Activated T-cell treated with anti-CD3 and anti-CD28 coated beads, Interleukin-2, amount 50 U/mL, for 72 hours (primary cell): ENCODE data around the gene ADGRV1. TPM values are rescaled to one million over a fixed set of nuclear protein-coding genes. Genes with fewer than 3 reads are reported as not detected.

Experiments used
- ATAC-seq, 2 donors: fragments of 150-1000 bp; cut with Tn5 transposase; replicated peaks in 1 of 2; 2 replicates each; pipeline ENCODE4 v1.10.0; 2021; ENCODE audit warnings: moderate library complexity in 2 of 2, mild to moderate bottlenecking in 1 of 2
- DNase-seq, 2 donors: peaks; one replicate each; pipeline ENCODE4 v3.0.0; 2021 to 2022; ENCODE audit warnings: mixed read lengths in 1 of 2
- H3K27ac Mint-ChIP-seq: one replicate; pipeline ENCODE4 v1.8.0; 2022; ENCODE audit warnings: mild to moderate bottlenecking, moderate library complexity, mixed read lengths
- H3K27me3 Mint-ChIP-seq: one replicate; pipeline ENCODE4 v1.8.0; 2022; ENCODE audit warnings: low read depth, mixed read lengths
- H3K36me3 Mint-ChIP-seq, 2 donors: one replicate each; pipeline ENCODE4 v1.8.0; 2022; ENCODE audit warnings: mixed read lengths in 2 of 2, mild to moderate bottlenecking in 1 of 2; ENCODE audit not compliant: insufficient read depth in 2 of 2
- H3K4me1 Mint-ChIP-seq: one replicate; pipeline ENCODE4 v1.8.0; 2022; ENCODE audit warnings: low read depth, mixed read lengths
- H3K4me3 Mint-ChIP-seq, 2 donors: one replicate each; pipeline ENCODE4 v1.8.0; 2022; ENCODE audit warnings: mild to moderate bottlenecking in 2 of 2, mixed read lengths in 2 of 2, moderate library complexity in 2 of 2
- H3K9me3 Mint-ChIP-seq, 2 donors: one replicate each; pipeline ENCODE4 v1.8.0; 2022; ENCODE audit warnings: mixed read lengths in 2 of 2
- total RNA-seq, 2 donors: library from RNA; stranded (reverse); gene quantifications; one replicate each; pipeline ENCODE4 v1.2.3, GENCODE V29; 2022

ADGRV1 gene
- total RNA-seq, 2 donors from 2014 or later, result 0.12 to 0.21 TPM

DNA sequence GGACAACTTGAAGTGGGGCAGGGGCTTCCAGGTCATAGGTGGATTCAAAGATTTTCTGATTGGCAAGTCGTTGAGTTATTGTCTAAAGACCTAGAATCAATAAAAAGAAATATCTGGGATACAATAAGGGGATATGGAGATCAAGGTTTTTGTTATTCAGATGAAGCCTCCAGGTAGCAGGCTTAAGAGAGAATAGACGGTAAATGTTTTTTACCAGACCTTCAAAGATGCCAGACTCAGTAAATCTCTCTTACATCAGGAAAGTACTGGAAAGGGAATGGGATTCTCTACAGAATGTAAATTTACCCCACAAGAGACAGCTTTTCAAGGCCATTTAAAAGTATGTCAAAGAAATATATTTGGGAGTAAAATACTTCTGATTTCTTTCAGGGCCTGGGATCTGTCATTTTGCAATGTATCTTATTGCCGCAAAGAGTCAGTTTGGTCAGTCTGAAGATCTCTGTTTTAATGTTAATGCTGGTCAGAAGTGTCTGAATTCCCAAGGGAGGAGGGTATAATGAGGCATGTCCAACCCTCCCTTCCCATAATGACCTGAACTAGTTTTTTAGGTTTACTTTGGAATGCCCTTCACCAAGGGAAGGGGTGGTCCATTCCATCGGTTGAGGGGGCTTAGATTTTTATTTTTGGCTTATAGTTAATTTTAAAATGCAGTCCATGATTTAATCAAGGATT, 15.6 kb upstream of the ADGRV1 start:
- DNase-seq (no peak), ATAC-seq (no peak)
- Mint-ChIP-seq H3K4me3 (no peak overlapping the region), H3K4me1 (no peaks in the 10 kb centered on the region), H3K9me3 (no peaks in the 10 kb centered on the region), H3K27ac (no peak overlapping the region), H3K27me3 (peaks cover 11% of the 10 kb centered on the region), H3K36me3 (no peaks in the 10 kb centered on the region)

DNA sequence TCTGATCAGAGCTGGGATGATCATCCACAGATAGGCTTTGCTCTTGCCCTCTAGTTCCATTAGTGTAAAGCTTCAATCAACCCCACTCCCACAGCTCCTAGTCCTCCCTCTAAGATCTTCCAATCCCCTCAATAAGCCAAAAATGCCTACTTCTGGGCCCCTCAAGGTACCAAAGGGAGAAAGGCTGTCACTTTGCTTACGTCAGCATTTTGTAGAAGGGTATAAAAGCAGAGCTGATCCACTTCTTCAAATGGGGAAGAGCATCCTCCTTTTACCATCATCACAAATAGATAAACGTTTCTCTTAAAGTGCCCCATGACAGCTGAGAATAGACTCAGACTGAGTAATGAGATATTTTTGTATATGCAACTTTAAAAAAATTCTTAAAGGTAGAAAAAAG, 13.1 kb upstream of the ADGRV1 start:
- Mint-ChIP-seq H3K4me1 (no peaks in the 10 kb centered on the region), H3K27me3 (peaks cover 7% of the 10 kb centered on the region), H3K4me3 (no peak overlapping the region), H3K36me3 (no peaks in the 10 kb centered on the region), H3K27ac (no peak overlapping the region), H3K9me3 (no peaks in the 10 kb centered on the region)
- DNase-seq (no peak), ATAC-seq (no peak)

DNA sequence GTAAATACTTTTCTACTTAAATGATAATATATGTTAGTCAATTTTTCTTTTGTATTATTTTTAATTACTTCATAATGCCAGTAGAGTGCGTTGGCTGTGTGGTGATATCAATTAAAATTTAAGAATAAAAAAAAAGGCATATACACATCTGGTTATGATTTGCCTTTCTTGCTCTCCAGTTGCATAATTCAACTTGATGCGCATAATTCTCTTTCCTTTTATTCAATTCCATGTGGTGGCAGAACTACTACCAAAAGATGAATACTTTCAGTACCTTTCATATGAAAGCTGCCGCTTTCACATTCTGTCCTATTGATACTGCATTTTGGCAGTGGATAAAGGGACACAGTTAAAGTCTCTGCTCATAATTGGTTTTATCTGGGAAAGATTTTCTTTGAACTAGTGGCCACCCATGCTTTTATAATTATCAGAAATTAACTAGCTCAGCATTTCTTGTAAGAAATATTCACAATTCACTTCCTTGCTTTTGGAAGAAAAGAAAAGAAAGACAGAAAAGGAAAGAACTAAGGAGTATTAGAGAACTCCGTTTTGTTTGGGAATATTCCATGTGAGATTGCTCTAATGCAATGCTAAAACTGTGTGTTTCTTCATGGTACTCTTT, 12.3 kb upstream of the ADGRV1 start:
- no peaks in the 10 kb centered on the region for H3K9me3 Mint-ChIP-seq
- no peak overlapping the region for H3K27ac Mint-ChIP-seq
- H3K27me3 Mint-ChIP-seq, result peaks cover 6% of the 10 kb centered on the region
- H3K4me3 Mint-ChIP-seq, result no peak overlapping the region
- no peak for ATAC-seq
- no peaks in the 10 kb centered on the region for H3K36me3 Mint-ChIP-seq
- DNase-seq, result no peak
- no peaks in the 10 kb centered on the region for H3K4me1 Mint-ChIP-seq

DNA sequence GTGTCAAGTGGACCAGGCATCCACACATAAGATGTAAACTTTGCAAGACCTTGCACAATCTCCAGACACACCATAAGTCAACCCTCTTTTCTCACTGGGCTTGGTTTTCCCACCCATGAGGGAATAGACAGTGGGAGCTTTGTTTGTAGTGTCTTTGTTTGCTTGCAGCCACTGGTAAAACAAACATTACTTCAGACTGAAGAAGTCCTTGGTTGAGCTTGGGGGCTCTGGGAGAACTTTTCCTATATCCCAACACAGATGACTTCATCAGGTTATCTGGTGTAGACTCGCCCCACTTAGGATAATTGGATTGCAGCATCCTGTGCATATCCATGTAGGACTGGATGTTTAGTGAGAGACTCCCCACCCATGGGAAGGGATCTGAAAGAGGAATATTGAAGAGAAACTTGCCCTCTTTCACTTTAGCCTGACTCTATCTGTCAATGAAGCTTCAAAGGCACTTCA, 11.5 kb upstream of the ADGRV1 start:
- Mint-ChIP-seq H3K4me3 (no peak overlapping the region), H3K36me3 (no peaks in the 10 kb centered on the region), H3K4me1 (no peaks in the 10 kb centered on the region), H3K27me3 (peaks cover 6% of the 10 kb centered on the region), H3K9me3 (no peaks in the 10 kb centered on the region), H3K27ac (no peak overlapping the region)
- DNase-seq, result no peak
- ATAC-seq, result no peak

DNA sequence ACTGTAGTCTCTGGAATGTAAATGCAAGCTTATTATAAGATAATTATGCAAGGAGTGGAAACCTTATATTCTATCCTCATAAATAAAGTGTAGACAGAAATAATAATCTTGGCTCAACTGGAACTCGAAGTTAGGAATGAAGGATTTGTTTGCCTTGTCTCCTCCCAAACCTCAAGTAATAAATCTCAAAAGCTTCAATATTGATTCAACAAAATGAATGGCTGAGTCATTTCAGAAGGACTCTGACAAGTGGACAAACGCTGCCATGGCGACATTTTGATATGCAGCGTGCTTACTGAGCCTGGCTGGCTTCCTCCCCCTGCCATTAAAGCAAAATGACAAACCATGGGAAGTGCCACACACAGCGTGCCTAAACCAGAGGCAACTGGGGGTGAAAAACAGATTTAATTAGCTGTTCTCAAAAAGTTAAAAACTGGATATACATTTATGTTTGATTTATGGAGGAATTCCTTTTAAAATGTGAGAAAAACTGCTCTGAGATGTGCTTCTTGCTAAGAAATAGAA, 10.5 kb upstream of the ADGRV1 start:
- H3K27ac Mint-ChIP-seq, result no peak overlapping the region
- no peaks in the 10 kb centered on the region for H3K4me1 Mint-ChIP-seq
- DNase-seq (no peak), ATAC-seq (no peak)
- no peaks in the 10 kb centered on the region for H3K36me3 Mint-ChIP-seq
- no peak overlapping the region for H3K4me3 Mint-ChIP-seq
- no peaks in the 10 kb centered on the region for H3K9me3 Mint-ChIP-seq
- H3K27me3 Mint-ChIP-seq, result peaks cover 16% of the 10 kb centered on the region

DNA sequence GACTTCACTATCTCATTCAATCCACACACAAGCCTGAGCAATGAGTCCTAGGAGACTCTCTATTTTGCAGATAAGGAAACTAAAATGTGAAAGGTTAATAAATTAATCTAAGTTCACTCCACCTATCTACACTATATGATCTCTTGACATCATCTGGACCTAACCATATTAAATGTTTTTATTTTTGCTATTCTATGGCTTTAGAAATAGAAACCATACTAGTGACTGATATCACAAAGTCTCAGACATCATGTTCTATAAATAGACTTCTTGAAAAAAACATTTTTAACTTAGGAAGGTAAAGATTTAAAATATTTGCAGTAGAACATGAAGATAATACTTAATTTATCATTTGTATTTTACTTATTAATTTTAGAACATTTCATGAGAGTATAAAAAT, 9.4 kb upstream of the ADGRV1 start:
- ATAC-seq (no peak), DNase-seq (no peak)
- H3K9me3 Mint-ChIP-seq, result no peaks in the 10 kb centered on the region
- H3K4me1 Mint-ChIP-seq, result no peaks in the 10 kb centered on the region
- no peak overlapping the region for H3K27ac Mint-ChIP-seq
- no peak overlapping the region for H3K4me3 Mint-ChIP-seq
- H3K27me3 Mint-ChIP-seq, result peaks cover 23% of the 10 kb centered on the region
- no peaks in the 10 kb centered on the region for H3K36me3 Mint-ChIP-seq

DNA sequence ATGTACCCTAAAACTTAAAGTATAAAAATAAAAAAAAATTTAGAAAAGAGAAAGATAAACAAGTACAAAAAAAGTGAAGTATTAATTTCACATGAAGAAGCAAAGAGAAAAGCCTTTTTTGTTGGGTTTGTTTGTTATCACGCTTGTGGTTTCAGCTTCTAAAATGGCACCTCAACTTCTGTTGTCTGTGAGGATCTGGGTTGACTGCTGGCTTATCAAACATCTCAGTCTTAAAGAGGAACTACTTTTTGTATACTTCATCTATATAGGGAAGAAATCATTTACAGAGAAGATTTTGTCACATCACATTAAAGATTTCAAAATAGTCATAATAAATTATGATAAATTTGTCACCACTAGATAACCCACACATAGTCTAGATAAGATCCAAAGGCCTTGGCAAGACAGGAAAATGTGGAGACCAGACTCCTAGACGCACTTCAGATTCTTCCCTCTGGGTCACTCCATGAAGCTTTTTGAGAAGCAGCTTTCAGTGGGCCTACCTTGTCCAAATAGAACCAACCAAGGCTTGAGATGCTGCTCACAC, 8.8 kb upstream of the ADGRV1 start:
- Mint-ChIP-seq H3K36me3 (no peaks in the 10 kb centered on the region), H3K9me3 (no peaks in the 10 kb centered on the region), H3K27me3 (peaks cover 27% of the 10 kb centered on the region), H3K4me3 (no peak overlapping the region), H3K4me1 (no peaks in the 10 kb centered on the region), H3K27ac (no peak overlapping the region)
- ATAC-seq (no peak), DNase-seq (no peak)

DNA sequence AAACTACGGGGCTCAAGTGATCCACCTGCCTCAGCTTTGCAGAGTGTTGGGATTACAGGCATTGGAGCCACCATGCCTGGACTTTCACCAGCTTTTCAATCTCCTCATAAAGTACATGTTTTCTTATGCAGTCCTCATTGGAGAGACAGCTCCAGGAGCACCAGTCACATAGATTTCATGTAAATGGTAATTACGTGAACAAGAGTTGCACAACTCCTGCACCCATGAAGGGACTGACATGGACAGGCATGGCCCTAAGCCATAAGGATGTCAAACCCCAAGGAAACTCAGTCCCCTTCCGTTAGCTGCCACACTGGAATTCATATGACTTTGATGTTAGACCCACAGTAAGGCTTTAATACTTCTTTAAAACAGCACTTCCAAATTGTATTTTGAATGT, 7.6 kb upstream of the ADGRV1 start:
- Mint-ChIP-seq H3K4me3 (no peak overlapping the region), H3K27me3 (peaks cover 32% of the 10 kb centered on the region), H3K4me1 (no peaks in the 10 kb centered on the region), H3K27ac (no peak overlapping the region), H3K36me3 (no peaks in the 10 kb centered on the region), H3K9me3 (no peaks in the 10 kb centered on the region)
- DNase-seq (no peak), ATAC-seq (no peak)

DNA sequence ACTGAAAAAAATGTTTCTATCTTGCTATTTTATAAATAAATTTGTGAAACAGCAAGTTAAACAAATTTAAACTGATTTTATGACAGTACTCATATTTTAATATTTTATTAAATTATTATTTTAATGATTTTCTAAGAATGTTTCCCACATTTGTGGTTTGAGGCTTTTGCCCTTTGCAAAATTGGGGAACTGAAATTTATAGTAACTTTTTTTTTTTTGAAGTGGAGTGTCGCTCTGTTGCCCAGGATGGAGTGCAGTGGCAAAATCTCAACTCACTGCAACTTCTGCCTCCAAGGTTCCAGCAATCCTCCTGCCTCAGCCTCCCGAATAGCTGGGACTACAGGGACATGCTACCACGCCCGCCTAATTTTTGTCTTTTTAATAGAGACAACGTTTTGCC, 7.2 kb upstream of the ADGRV1 start:
- peaks cover 37% of the 10 kb centered on the region for H3K27me3 Mint-ChIP-seq
- no peaks in the 10 kb centered on the region for H3K36me3 Mint-ChIP-seq
- no peak overlapping the region for H3K27ac Mint-ChIP-seq
- no peaks in the 10 kb centered on the region for H3K4me1 Mint-ChIP-seq
- H3K9me3 Mint-ChIP-seq, result no peaks in the 10 kb centered on the region
- H3K4me3 Mint-ChIP-seq, result no peak overlapping the region
- DNase-seq (no peak), ATAC-seq (no peak)

DNA sequence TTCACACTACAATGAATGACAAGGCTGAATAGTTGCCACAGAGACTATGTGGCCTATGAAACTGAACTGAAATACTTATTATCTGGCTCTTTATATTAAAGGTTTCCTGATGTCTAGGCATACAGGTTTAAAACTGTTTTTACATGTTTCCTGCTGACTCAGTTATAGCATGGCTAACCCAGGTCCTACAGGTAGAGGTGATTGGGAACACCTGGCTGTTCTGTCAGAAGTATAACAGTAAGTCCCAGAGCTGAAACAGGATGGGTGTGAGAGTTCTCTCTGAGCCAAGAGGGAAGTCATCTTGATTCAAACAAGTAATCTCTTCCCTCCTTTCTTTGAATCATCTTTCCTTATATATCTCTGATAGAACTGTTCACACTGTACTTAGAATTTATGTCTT, 4.9 kb upstream of the ADGRV1 start:
- Mint-ChIP-seq H3K36me3 (no peaks in the 10 kb centered on the region), H3K4me1 (peaks cover 11% of the 10 kb centered on the region), H3K4me3 (no peak overlapping the region), H3K9me3 (no peaks in the 10 kb centered on the region), H3K27me3 (peaks cover 60% of the 10 kb centered on the region), H3K27ac (no peak overlapping the region)
- ATAC-seq, result no peak
- no peak for DNase-seq

DNA sequence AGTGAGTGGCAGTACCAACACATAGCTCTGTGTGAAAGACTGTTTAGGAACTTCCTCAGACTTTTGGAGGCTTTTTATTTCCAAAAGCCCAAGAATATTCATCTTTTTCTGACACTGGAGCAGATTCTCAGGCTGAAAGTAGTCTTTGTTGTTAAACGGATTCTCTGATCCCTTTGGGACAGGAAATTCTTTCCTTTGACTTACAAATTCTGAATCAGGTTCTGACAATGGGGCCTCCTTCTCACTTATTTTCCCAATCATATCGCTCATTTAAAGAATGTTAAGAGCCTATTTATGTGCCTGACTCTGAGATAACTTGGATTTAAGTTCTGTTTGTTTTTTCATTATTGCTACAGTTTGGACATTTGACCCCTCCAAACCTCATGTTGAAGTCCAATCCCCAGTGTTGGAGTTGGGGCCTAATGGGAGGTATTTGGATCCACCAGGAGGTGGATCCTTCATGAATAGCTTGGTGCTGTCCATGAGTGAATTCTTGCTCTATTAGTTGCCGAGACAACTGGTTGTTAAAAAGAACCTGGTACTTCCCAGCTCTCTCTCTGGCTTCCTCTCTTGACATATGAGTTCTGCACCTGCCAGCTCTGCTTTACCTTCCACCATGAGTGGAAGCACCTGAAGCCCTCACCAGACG, 4.1 kb upstream of the ADGRV1 start:
- no peak for ATAC-seq
- Mint-ChIP-seq H3K4me1 (peaks cover 16% of the 10 kb centered on the region), H3K4me3 (no peak overlapping the region), H3K27me3 (peaks cover 68% of the 10 kb centered on the region), H3K27ac (no peak overlapping the region), H3K9me3 (no peaks in the 10 kb centered on the region), H3K36me3 (no peaks in the 10 kb centered on the region)
- DNase-seq, result no peak

DNA sequence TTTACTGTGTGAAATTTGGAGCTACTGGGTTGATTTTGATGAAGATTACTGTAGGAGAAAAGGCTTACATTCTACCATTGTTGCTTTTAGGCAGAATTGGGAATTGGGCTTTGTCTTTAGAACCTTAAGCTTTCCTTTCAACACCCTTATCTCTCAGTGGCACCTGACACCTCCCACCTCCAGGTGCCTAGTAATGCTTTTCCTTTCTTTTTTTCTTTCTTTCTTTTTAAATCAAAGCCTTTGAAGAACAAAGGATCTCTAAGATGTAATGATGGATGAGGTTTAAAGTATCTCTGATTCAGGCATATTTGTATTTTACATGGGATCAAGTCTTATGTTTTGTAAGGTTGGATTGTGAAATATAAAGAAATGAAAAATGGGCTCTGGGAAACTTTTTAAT, 2.9 kb upstream of the ADGRV1 start:
- ATAC-seq (no peak), DNase-seq (no peak)
- Mint-ChIP-seq H3K4me3 (no peak overlapping the region), H3K27me3 (peaks cover 76% of the 10 kb centered on the region), H3K27ac (no peak overlapping the region), H3K4me1 (peaks cover 16% of the 10 kb centered on the region), H3K9me3 (no peaks in the 10 kb centered on the region), H3K36me3 (no peaks in the 10 kb centered on the region)

DNA sequence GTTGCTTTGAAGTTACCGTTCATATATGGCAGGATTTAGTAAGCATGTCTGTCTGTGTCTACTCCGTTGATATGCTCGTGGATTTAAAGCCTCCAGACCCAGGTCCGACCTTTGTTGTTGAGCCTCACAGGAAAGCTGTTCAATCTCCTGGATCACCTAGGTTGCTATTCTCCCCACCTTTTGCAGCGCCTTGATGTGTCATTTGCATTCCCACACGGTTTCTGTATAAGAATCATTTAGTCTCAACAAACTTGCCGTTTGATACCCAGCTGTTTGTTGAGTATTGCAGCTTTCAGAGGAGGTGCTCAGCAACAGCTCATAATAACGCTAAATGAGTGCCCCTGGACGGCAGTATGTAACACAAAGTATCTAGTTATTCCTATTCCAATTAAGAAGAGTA, 1.2 kb upstream of the ADGRV1 start:
- no peak for ATAC-seq

More for the DNA sequence above, 1.2 kb upstream of the ADGRV1 start:
- DNase-seq, result no peak
- Mint-ChIP-seq H3K9me3 (no peaks in the 10 kb centered on the region), H3K4me1 (peaks cover 16% of the 10 kb centered on the region), H3K27me3 (peaks cover 83% of the 10 kb centered on the region), H3K4me3 (peak overlapping the region; percentile 85 to 86), H3K27ac (no peak overlapping the region), H3K36me3 (no peaks in the 10 kb centered on the region)
